HEK293 (cell line): Measurements from ENCODE around the gene RABIF.
"Not testable (repeated sequence)": the region's sequence is repeated elsewhere in the genome, so short reads cannot be mapped to it uniquely, and the experiment has no call there.

ENCODE experiments used
- CTCF ChIA-PET: fragments of 350-600 bp; formaldehyde crosslinking; extraction: SDS; loops from one replicate; lab custom pipeline; 2021; ENCODE audit warnings: antibody characterized with exemption; lab: Yijun Ruan, JAX
- POLR2A ChIA-PET: fragments of 300-600 bp; formaldehyde crosslinking; extraction: SDS; loops from one replicate; lab custom pipeline; 2020; ENCODE audit warnings: antibody characterized with exemption, inconsistent platforms; lab: Yijun Ruan, JAX
- H3K27ac ChIP-seq: fragments of 200-500 bp; sonication (Bioruptor generic); 2 replicates; pipeline ENCODE4 v1.5.1; 2014; ENCODE audit warnings: low read depth, low read length, control low read depth, inconsistent platforms; ENCODE audit errors: extremely low read depth
- H3K36me3 ChIP-seq, 2 experiments: fragments of 200-500 bp in 1 of 2; sonication (Bioruptor generic) in 1 of 2; 1 replicate in 1 of 2; 2 replicates in 1 of 2; pipeline ENCODE4 v1.5.1; 2014 to 2017; ENCODE audit warnings: inconsistent platforms in 2 of 2, low read length in 2 of 2; ENCODE audit not compliant: control insufficient read depth in 2 of 2, insufficient read depth in 1 of 2
- H3K4me1 ChIP-seq: fragments of 200-500 bp; sonication (Bioruptor generic); 2 replicates; pipeline ENCODE4 v1.5.1; 2014; ENCODE audit warnings: mild to moderate bottlenecking, low read length, inconsistent platforms; ENCODE audit not compliant: control insufficient read depth, insufficient read depth
- H3K4me3 ChIP-seq: 2 replicates; pipeline ENCODE4 v1.5.1; 2011; ENCODE audit warnings: low read depth, mild to moderate bottlenecking, control low read depth, low read length, moderate library complexity
- H3K9me3 ChIP-seq: fragments of 200-500 bp; sonication (Bioruptor generic); 2 replicates; pipeline ENCODE4 v1.5.1; 2014; ENCODE audit warnings: low read depth, low read length, inconsistent platforms; ENCODE audit not compliant: control insufficient read depth, insufficient read depth
- ZBTB21 ChIP-seq: fragments of 450-650 bp; formaldehyde crosslinking; IDR thresholded peaks from 2 replicates; pipeline ENCODE4 v1.5.1; 2017; ENCODE audit warnings: missing biosample characterization, missing genetic modification characterization
- ZFP3 ChIP-seq: fragments of 450-650 bp; formaldehyde crosslinking; IDR thresholded peaks from 2 replicates; pipeline ENCODE4 v1.5.1; 2016; ENCODE audit warnings: low read depth, missing biosample characterization, missing genetic modification characterization
- ZFP37 ChIP-seq: fragments of 450-650 bp; formaldehyde crosslinking; IDR thresholded peaks from 2 replicates; pipeline ENCODE4 v1.5.1; 2016; ENCODE audit warnings: missing biosample characterization, missing genetic modification characterization
- ZNF138 ChIP-seq: fragments of 450-650 bp; formaldehyde crosslinking; IDR thresholded peaks from 2 replicates; pipeline ENCODE4 v1.5.1; 2016; ENCODE audit warnings: missing biosample characterization, missing genetic modification characterization, borderline replicate concordance
- ZNF140 ChIP-seq: fragments of 450-650 bp; formaldehyde crosslinking; IDR thresholded peaks from 2 replicates; pipeline ENCODE4 v1.5.1; 2016; ENCODE audit warnings: missing biosample characterization, missing genetic modification characterization
- ZNF19 ChIP-seq: fragments of 450-650 bp; formaldehyde crosslinking; IDR thresholded peaks from 2 replicates; pipeline ENCODE4; 2016; ENCODE audit warnings: missing biosample characterization, missing genetic modification characterization, low read depth
- ZNF266 ChIP-seq: fragments of 450-650 bp; formaldehyde crosslinking; IDR thresholded peaks from 2 replicates; pipeline ENCODE4 v1.5.1; 2016; ENCODE audit warnings: missing biosample characterization, missing genetic modification characterization, low read depth
- ZNF394 ChIP-seq: fragments of 450-650 bp; formaldehyde crosslinking; IDR thresholded peaks from 2 replicates; pipeline ENCODE4 v1.5.1; 2016; ENCODE audit warnings: missing biosample characterization, missing genetic modification characterization, mild to moderate bottlenecking, moderate library complexity, borderline replicate concordance
- ZNF426 ChIP-seq: fragments of 450-650 bp; formaldehyde crosslinking; IDR thresholded peaks from 2 replicates; pipeline ENCODE4 v1.5.1; 2017; ENCODE audit warnings: missing biosample characterization, missing genetic modification characterization, mild to moderate bottlenecking, inconsistent platforms, moderate library complexity
- ZNF433 ChIP-seq: fragments of 450-650 bp; formaldehyde crosslinking; IDR thresholded peaks from 2 replicates; pipeline ENCODE4 v1.5.1; 2016; ENCODE audit warnings: missing biosample characterization, missing genetic modification characterization, low read depth
- ZNF501 ChIP-seq: fragments of 450-650 bp; formaldehyde crosslinking; IDR thresholded peaks from 2 replicates; pipeline ENCODE4 v1.5.1; 2016; ENCODE audit warnings: missing biosample characterization, missing genetic modification characterization
- ZNF510 ChIP-seq: fragments of 450-650 bp; formaldehyde crosslinking; IDR thresholded peaks from 2 replicates; pipeline ENCODE4 v1.5.1; 2018; ENCODE audit warnings: mild to moderate bottlenecking, missing genetic modification characterization, missing biosample characterization; ENCODE audit not compliant: insufficient replicate concordance
- ZNF529 ChIP-seq: fragments of 450-650 bp; formaldehyde crosslinking; IDR thresholded peaks from 2 replicates; pipeline ENCODE4 v1.5.1; 2017; ENCODE audit warnings: missing genetic modification characterization, missing biosample characterization; ENCODE audit not compliant: insufficient replicate concordance
- ZNF530 ChIP-seq: fragments of 450-650 bp; formaldehyde crosslinking; IDR thresholded peaks from 2 replicates; pipeline ENCODE4 v1.5.1; 2016; ENCODE audit warnings: low read depth, missing biosample characterization, missing genetic modification characterization
- ZNF558 ChIP-seq: fragments of 450-650 bp; formaldehyde crosslinking; IDR thresholded peaks from 2 replicates; pipeline ENCODE4 v1.5.1; 2016; ENCODE audit warnings: missing biosample characterization, missing genetic modification characterization
- ZNF560 ChIP-seq: fragments of 450-650 bp; formaldehyde crosslinking; IDR thresholded peaks from 2 replicates; pipeline ENCODE4 v1.5.1; 2017; ENCODE audit warnings: missing biosample characterization, missing genetic modification characterization, borderline replicate concordance
- ZNF629 ChIP-seq: fragments of 450-650 bp; formaldehyde crosslinking; IDR thresholded peaks from 2 replicates; pipeline ENCODE4 v1.5.1; 2017; ENCODE audit warnings: missing biosample characterization, missing genetic modification characterization
- ZNF654 ChIP-seq: fragments of 450-650 bp; formaldehyde crosslinking; IDR thresholded peaks from 2 replicates; pipeline ENCODE4 v1.5.1; 2016; ENCODE audit warnings: low read depth, missing biosample characterization, missing genetic modification characterization
- ZNF664 ChIP-seq: fragments of 450-650 bp; formaldehyde crosslinking; IDR thresholded peaks from 2 replicates; pipeline ENCODE4 v1.5.1; 2016; ENCODE audit warnings: missing biosample characterization, missing genetic modification characterization
- ZNF843 ChIP-seq: fragments of 450-650 bp; formaldehyde crosslinking; IDR thresholded peaks from 2 replicates; pipeline ENCODE4 v1.5.1; 2016; ENCODE audit warnings: missing biosample characterization, missing genetic modification characterization
- TF ChIP-seq, protein P1 (sequence below): fragments of 450-650 bp; formaldehyde crosslinking; IDR thresholded peaks from 2 replicates; pipeline ENCODE4 v1.5.1; 2016; ENCODE audit warnings: missing biosample characterization, missing genetic modification characterization
- TF ChIP-seq, protein P2 (sequence below): fragments of 450-650 bp; formaldehyde crosslinking; IDR thresholded peaks from 2 replicates; pipeline ENCODE4 v1.5.1; 2016; ENCODE audit warnings: missing biosample characterization, missing genetic modification characterization
- TF ChIP-seq, protein P3 (sequence below): fragments of 450-650 bp; formaldehyde crosslinking; conservative IDR thresholded peaks from 2 replicates; pipeline ENCODE4 v1.5.1; 2016; ENCODE audit warnings: low read depth, missing biosample characterization, missing genetic modification characterization
- TF ChIP-seq, protein P4 (sequence below): fragments of 450-650 bp; formaldehyde crosslinking; conservative IDR thresholded peaks from 2 replicates; pipeline ENCODE4 v1.5.1; 2016; ENCODE audit warnings: low read depth, missing biosample characterization, missing genetic modification characterization

Gene RABIF

DNA sequence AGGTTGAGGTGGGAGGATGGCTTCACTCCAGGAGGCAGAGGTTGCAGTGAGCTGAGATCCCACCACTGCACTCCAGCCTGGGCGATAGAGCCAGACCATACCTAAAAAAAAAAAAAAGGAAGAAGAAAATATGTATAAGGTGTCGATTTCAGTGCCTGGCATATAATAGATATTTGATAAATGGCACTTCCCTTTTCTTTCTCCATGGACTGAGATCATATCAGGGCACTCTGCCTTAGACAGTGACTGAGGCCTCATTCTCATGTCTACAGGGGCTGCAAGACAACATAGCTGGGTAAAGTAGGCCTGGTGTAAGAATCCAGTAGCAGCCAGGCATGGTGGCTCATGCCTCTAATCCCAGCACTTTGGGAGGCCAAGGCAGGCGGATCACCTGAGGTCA lies 57.0 kb downstream of the RABIF start (continued):
- TF ChIP-seq ZNF843 (tag by site-specific recombination): no peak

DNA sequence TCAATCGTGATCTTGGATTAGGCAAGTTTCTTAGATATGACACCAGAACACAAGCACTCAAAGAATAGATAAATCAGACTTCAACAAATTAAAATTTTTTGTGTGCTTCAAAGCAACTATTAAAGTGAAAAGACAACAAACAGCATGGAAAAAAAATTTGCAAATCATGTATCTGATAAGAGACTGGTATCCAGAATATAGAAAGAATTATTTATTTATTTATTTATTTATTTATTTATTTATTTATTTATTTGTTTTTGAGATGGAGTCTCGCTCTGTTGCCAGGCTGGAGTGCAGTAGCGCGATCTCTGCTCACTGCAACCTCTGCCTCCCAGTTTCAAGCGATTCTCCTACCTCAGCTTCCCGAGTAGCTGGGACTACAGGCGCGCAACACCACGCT lies 59.7 kb downstream of the RABIF start:
- H3K36me3 ChIP-seq, POLR2A ChIA-PET, H3K4me1 ChIP-seq, CTCF ChIA-PET, H3K9me3 ChIP-seq, H3K27ac ChIP-seq, H3K4me3 ChIP-seq: not testable (repeated sequence)
- TF ChIP-seq ZNF510: peak; percentile 88
- TF ChIP-seq ZFP3 (tag by site-specific recombination): peak; percentile 40; the same call in 1 of the 2 replicates
- peak; percentile 84 for TF ChIP-seq ZNF433 (tag by site-specific recombination)
- peak; percentile 81; the same call in 1 of the 2 replicates for TF ChIP-seq ZNF558 (tag by site-specific recombination)
- peak; percentile 49 for TF ChIP-seq ZNF654 (tag by site-specific recombination)
- TF ChIP-seq ZFP37 (tag by site-specific recombination): peak; percentile 92
- peak; percentile 81 for TF ChIP-seq ZNF140 (tag by site-specific recombination)
- peak; percentile 98 for TF ChIP-seq ZNF426
- TF ChIP-seq ZNF19: 0 out of 2 replicates have a peak, but pooled peaks have one; percentile 56
- peak; percentile 77 for TF ChIP-seq ZNF664 (tag by site-specific recombination)
- TF ChIP-seq ZNF530 (tag by site-specific recombination): peak; percentile 50; the same call in 1 of the 2 replicates
- peak; percentile 56; the same call in 1 of the 2 replicates for TF ChIP-seq ZNF266 (tag by site-specific recombination)
- peak; percentile 52 for TF ChIP-seq ZNF529 (tag by site-specific recombination)
- peak; percentile 86; the same call in 1 of the 2 replicates for TF ChIP-seq ZNF560 (tag by site-specific recombination)
- peak; percentile 61 for TF ChIP-seq ZNF629 (tag by site-specific recombination)
- TF ChIP-seq, protein P1, sequence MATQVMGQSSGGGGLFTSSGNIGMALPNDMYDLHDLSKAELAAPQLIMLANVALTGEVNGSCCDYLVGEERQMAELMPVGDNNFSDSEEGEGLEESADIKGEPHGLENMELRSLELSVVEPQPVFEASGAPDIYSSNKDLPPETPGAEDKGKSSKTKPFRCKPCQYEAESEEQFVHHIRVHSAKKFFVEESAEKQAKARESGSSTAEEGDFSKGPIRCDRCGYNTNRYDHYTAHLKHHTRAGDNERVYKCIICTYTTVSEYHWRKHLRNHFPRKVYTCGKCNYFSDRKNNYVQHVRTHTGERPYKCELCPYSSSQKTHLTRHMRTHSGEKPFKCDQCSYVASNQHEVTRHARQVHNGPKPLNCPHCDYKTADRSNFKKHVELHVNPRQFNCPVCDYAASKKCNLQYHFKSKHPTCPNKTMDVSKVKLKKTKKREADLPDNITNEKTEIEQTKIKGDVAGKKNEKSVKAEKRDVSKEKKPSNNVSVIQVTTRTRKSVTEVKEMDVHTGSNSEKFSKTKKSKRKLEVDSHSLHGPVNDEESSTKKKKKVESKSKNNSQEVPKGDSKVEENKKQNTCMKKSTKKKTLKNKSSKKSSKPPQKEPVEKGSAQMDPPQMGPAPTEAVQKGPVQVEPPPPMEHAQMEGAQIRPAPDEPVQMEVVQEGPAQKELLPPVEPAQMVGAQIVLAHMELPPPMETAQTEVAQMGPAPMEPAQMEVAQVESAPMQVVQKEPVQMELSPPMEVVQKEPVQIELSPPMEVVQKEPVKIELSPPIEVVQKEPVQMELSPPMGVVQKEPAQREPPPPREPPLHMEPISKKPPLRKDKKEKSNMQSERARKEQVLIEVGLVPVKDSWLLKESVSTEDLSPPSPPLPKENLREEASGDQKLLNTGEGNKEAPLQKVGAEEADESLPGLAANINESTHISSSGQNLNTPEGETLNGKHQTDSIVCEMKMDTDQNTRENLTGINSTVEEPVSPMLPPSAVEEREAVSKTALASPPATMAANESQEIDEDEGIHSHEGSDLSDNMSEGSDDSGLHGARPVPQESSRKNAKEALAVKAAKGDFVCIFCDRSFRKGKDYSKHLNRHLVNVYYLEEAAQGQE (tag by site-specific recombination): peak; percentile 73
- TF ChIP-seq, protein P2, sequence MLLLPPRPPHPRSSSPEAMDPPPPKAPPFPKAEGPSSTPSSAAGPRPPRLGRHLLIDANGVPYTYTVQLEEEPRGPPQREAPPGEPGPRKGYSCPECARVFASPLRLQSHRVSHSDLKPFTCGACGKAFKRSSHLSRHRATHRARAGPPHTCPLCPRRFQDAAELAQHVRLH (tag by site-specific recombination): 0 out of 2 replicates have a peak, but pooled peaks have one; percentile 49
- peak; percentile 59; the same call in 1 of the 2 replicates for TF ChIP-seq ZNF501 (tag by site-specific recombination)
- peak; percentile 97 for TF ChIP-seq ZNF394 (tag by site-specific recombination)
- TF ChIP-seq ZBTB21 (tag by site-specific recombination): peak; percentile 36; the same call in 1 of the 2 replicates
- peak; percentile 67; the same call in 1 of the 2 replicates for TF ChIP-seq ZNF138 (tag by site-specific recombination)
- TF ChIP-seq, protein P3, sequence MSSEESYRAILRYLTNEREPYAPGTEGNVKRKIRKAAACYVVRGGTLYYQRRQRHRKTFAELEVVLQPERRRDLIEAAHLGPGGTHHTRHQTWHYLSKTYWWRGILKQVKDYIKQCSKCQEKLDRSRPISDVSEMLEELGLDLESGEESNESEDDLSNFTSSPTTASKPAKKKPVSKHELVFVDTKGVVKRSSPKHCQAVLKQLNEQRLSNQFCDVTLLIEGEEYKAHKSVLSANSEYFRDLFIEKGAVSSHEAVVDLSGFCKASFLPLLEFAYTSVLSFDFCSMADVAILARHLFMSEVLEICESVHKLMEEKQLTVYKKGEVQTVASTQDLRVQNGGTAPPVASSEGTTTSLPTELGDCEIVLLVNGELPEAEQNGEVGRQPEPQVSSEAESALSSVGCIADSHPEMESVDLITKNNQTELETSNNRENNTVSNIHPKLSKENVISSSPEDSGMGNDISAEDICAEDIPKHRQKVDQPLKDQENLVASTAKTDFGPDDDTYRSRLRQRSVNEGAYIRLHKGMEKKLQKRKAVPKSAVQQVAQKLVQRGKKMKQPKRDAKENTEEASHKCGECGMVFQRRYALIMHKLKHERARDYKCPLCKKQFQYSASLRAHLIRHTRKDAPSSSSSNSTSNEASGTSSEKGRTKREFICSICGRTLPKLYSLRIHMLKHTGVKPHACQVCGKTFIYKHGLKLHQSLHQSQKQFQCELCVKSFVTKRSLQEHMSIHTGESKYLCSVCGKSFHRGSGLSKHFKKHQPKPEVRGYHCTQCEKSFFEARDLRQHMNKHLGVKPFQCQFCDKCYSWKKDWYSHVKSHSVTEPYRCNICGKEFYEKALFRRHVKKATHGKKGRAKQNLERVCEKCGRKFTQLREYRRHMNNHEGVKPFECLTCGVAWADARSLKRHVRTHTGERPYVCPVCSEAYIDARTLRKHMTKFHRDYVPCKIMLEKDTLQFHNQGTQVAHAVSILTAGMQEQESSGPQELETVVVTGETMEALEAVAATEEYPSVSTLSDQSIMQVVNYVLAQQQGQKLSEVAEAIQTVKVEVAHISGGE (tag by site-specific recombination): peak; percentile 84
- TF ChIP-seq, protein P4, sequence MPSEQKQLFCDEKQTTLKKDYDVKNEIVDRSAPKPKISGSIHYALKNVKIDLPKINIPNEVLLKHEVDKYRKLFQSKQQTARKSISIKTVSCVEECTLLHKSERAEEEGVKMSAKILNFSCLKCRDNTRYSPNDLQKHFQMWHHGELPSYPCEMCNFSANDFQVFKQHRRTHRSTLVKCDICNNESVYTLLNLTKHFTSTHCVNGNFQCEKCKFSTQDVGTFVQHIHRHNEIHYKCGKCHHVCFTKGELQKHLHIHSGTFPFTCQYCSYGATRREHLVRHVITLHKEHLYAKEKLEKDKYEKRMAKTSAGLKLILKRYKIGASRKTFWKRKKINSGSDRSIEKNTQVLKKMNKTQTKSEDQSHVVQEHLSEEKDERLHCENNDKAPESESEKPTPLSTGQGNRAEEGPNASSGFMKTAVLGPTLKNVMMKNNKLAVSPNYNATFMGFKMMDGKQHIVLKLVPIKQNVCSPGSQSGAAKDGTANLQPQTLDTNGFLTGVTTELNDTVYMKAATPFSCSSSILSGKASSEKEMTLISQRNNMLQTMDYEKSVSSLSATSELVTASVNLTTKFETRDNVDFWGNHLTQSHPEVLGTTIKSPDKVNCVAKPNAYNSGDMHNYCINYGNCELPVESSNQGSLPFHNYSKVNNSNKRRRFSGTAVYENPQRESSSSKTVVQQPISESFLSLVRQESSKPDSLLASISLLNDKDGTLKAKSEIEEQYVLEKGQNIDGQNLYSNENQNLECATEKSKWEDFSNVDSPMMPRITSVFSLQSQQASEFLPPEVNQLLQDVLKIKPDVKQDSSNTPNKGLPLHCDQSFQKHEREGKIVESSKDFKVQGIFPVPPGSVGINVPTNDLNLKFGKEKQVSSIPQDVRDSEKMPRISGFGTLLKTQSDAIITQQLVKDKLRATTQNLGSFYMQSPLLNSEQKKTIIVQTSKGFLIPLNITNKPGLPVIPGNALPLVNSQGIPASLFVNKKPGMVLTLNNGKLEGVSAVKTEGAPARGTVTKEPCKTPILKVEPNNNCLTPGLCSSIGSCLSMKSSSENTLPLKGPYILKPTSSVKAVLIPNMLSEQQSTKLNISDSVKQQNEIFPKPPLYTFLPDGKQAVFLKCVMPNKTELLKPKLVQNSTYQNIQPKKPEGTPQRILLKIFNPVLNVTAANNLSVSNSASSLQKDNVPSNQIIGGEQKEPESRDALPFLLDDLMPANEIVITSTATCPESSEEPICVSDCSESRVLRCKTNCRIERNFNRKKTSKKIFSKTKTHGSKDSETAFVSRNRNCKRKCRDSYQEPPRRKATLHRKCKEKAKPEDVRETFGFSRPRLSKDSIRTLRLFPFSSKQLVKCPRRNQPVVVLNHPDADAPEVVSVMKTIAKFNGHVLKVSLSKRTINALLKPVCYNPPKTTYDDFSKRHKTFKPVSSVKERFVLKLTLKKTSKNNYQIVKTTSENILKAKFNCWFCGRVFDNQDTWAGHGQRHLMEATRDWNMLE: peak; percentile 92
